ENCODE data around the gene MYO5B. TPM values are rescaled to one million over a fixed set of nuclear protein-coding genes. Genes with fewer than 3 reads are reported as not detected.

MYO5B gene
- polyA plus RNA-seq, 1 of the 3 experiments (the other 2 are of a cell fraction): 1.3 TPM

- 58% methylated on average over 6 of the region's 6 CpGs for WGBS (ENCODE audit: low lambda C conversion rate)
Measured at GRCh38 chr18:50114448-50114847, 80.5 kb downstream of the MYO5B start.

More at GRCh38 chr18:50114448-50114847, 80.5 kb downstream of the MYO5B start:
- no peaks in the 10 kb centered on the region for H4K20me1 ChIP-seq (ENCODE audit: insufficient read depth)
- H3K9me2 ChIP-seq: no peaks in the 10 kb centered on the region
- no peaks in the 10 kb centered on the region for H3F3A ChIP-seq (replicated peaks; ENCODE audit: insufficient read depth)
- H3K9ac ChIP-seq: no peak overlapping the region
- no peak overlapping the region for H2AFZ ChIP-seq (ENCODE audit: low read depth)
- H3K9me3 ChIP-seq: no peaks in the 10 kb centered on the region
- no peaks in the 10 kb centered on the region; the same call in 1 of the 2 replicates for H3K27me3 ChIP-seq (ENCODE audit: insufficient read depth)
- POLR2A ChIA-PET: no interaction called here
- DNase-seq: no peak
- no peaks in the 10 kb centered on the region for H3K4me1 ChIP-seq (ENCODE audit: control insufficient read depth in 1 of 2, insufficient read depth in 2 of 2, low read depth in 1 of 2, low read length in 1 of 2)
- no peak overlapping the region for H3K4me3 ChIP-seq (ENCODE audit: low read depth in 2 of 2, low read length in 1 of 2)
- H3K27ac ChIP-seq (ENCODE audit: low read depth in 2 of 2, low read length in 1 of 2): no peak overlapping the region
- H3K79me2 ChIP-seq (ENCODE audit: insufficient read depth): no peaks in the 10 kb centered on the region
- H3K36me3 ChIP-seq (replicated peaks in 1 of 2; ENCODE audit: control insufficient read depth in 1 of 2, insufficient read depth in 2 of 2, low read length in 1 of 2): no peaks in the 10 kb centered on the region
- TF ChIP-seq FOXJ3 (CRISPR knock-in tag; IDR thresholded peaks at IDR 0.05) (no peak), SIN3A (IDR thresholded peaks at IDR 0.05; ENCODE audit: borderline replicate concordance, low read depth, low read length) (no peak), YY1 (IDR thresholded peaks at IDR 0.05; ENCODE audit: low read depth) (no peak), USF2 (IDR thresholded peaks at IDR 0.05; ENCODE audit: borderline replicate concordance, low read depth, low read length) (no peak), MEF2A (IDR thresholded peaks at IDR 0.05; ENCODE audit: borderline replicate concordance, low read depth) (no peak), FOSL2 (IDR thresholded peaks at IDR 0.05; ENCODE audit: borderline replicate concordance, low read depth) (no peak), REST (IDR thresholded peaks at IDR 0.05; ENCODE audit: low read depth, low read length) (no peak), RFX5 (IDR thresholded peaks at IDR 0.05; ENCODE audit: low read length) (no peak), TEAD4 (IDR thresholded peaks at IDR 0.05; ENCODE audit: borderline replicate concordance, insufficient read depth) (no peak), SMC3 (IDR thresholded peaks at IDR 0.05; ENCODE audit: low read depth, low read length) (no peak), MAX (IDR thresholded peaks at IDR 0.05; ENCODE audit: low read depth) (no peak), TCF12 (IDR thresholded peaks at IDR 0.05) (no peak), IRF3 (IDR thresholded peaks at IDR 0.05; ENCODE audit: low read depth, low read length) (no peak), RAD21 (IDR thresholded peaks at IDR 0.05; ENCODE audit: low read length) (no peak), NFIC (IDR thresholded peaks at IDR 0.05; ENCODE audit: borderline replicate concordance) (no peak)
- TF ChIP-seq, protein P1, sequence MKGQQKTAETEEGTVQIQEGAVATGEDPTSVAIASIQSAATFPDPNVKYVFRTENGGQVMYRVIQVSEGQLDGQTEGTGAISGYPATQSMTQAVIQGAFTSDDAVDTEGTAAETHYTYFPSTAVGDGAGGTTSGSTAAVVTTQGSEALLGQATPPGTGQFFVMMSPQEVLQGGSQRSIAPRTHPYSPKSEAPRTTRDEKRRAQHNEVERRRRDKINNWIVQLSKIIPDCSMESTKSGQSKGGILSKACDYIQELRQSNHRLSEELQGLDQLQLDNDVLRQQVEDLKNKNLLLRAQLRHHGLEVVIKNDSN (IDR thresholded peaks at IDR 0.05; ENCODE audit: borderline replicate concordance, low read depth): no peak
- H3K4me2 ChIP-seq: no peak overlapping the region
- CTCF ChIA-PET: interaction anchor here (0.9 to 1.0 kb wide), 2 partner anchors 43 to 243 kb away, joined by 3 read pairs; no protein-coding TSS in a partner anchor

Measured in SK-N-SH (cell line).